ENCODE data around the gene NHEJ1. TPM values are rescaled to one million over a fixed set of nuclear protein-coding genes. Genes with fewer than 3 reads are reported as not detected.
"Not testable (repeated sequence)": the region's sequence is repeated elsewhere in the genome, so short reads cannot be mapped to it uniquely, and the experiment has no call there.

NHEJ1 gene
- polyA plus RNA-seq, 4 donors, result 19.3 to 47.1 (median 36.6) TPM

DNA sequence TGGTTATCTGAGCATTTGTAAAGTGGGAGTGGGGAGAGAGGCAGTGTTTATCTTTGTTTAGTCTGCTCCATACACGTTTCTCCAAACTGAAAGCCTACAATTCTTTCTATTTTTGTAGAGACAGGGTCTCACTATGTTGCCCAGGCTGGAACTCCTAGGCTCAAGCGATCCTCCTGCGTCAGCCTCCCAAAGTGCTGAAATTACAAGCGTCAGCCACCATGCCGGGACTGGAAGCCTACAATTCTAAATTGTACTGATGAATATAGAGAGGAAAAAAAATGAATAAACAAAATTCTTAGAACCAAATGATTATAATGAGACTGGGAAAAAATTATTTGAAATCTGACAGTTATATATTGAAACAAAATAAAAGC is 44.5 kb upstream of the NHEJ1 start:
- no peak for FAIRE-seq
- Histone ChIP-seq H3K4me3 (ENCODE audit: low read depth in 1 of 3, low read length in 3 of 3) (no peak overlapping the region), H3K9me3 (ENCODE audit: control insufficient read depth in 2 of 2, insufficient read depth in 1 of 2, low read depth in 1 of 2, low read length in 1 of 2) (no peaks in the 10 kb centered on the region), H3K36me3 (ENCODE audit: control insufficient read depth in 3 of 3, insufficient read depth in 2 of 3, low read depth in 1 of 3, low read length in 3 of 3) (peaks cover 4 to 28% (median 9%) of the 10 kb centered on the region in 3 donors), H3K27me3 (ENCODE audit: control insufficient read depth in 3 of 3, insufficient read depth in 3 of 3, low read length in 3 of 3) (no peaks in the 10 kb centered on the region), H3K4me1 (ENCODE audit: control insufficient read depth in 3 of 3, insufficient read depth in 2 of 3, low read depth in 1 of 3, low read length in 2 of 3) (peaks cover 0 to 18% (median 0%) of the 10 kb centered on the region in 3 donors), H3K27ac (ENCODE audit: low read depth in 1 of 3, low read length in 2 of 3) (no peak overlapping the region)
- no peak for DNase-seq
- 87 to 92% (median 88%) methylated on average over 5 of the region's 5 CpGs for WGBS, 3 donors

DNA sequence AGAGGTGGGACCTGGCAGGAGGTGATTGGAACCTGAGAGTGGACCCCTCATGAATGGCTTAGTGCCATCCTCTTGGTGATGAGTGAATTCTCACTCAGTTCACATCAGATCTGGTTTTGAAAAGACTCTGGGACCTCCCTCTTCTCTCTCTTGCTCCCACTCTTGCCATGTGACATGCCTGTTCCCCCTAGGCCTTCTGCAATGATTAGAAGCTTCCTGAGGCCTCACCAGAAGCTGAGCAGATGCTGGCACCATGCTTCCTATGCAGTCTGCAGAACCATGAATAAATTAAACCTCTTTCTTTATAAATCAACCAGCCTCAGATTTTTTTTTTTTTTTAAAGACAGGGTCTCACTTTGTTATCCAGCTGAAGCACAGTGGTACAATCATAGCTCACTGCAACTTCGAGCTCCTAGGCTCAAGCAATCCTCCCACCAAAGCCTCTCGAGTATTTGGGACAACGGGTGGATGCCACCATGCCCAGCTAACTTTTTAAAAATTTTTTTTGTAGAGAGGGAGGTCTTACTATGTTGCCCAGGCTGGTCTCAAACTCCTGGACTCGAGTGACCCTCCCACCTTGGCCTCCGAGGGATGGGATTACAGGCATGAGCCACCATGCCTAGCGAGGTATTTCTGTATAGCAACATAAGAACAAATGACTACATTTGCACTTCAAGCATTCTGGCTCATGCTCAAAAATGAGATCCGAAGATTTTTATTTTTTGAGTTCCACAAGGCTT is 44.0 kb upstream of the NHEJ1 start:
- H3K27me3 ChIP-seq (ENCODE audit: control insufficient read depth in 3 of 3, insufficient read depth in 3 of 3, low read length in 3 of 3), result no peaks in the 10 kb centered on the region
- 89 to 94% (median 93%) methylated on average over 7 of the region's 7 CpGs for WGBS, 3 donors
- H3K9me3 ChIP-seq (ENCODE audit: control insufficient read depth in 2 of 2, insufficient read depth in 1 of 2, low read depth in 1 of 2, low read length in 1 of 2), result no peaks in the 10 kb centered on the region
- no peak overlapping the region for H3K4me3 ChIP-seq (ENCODE audit: low read depth in 1 of 3, low read length in 3 of 3)
- peaks cover 0 to 18% (median 0%) of the 10 kb centered on the region in 3 donors for H3K4me1 ChIP-seq (ENCODE audit: control insufficient read depth in 3 of 3, insufficient read depth in 2 of 3, low read depth in 1 of 3, low read length in 2 of 3)
- H3K36me3 ChIP-seq (ENCODE audit: control insufficient read depth in 3 of 3, insufficient read depth in 2 of 3, low read depth in 1 of 3, low read length in 3 of 3), result peaks cover 4 to 22% (median 7%) of the 10 kb centered on the region in 3 donors
- no peak for DNase-seq
- no peak overlapping the region for H3K27ac ChIP-seq (ENCODE audit: low read depth in 1 of 3, low read length in 2 of 3)
- no peak for FAIRE-seq

DNA sequence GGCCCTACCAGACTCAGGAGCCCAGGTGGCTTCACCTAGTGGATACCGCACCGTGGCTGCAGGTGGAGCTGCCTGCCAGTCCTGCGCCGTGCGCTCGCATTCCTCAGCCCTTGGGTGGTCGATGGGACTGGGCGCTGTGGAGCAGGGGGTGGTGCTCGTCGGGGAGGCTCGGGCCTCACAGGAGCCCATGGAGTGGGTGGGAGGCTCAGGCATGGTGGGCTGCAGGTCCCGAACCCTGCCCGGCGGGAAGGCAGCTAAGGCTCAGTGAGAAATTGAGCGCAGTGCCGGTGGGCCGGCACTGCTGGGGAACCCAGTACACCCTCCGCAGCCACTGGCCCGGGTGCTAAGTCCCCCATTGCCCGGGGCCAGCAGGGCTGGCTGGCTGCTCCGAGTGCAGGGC is 40.7 kb upstream of the NHEJ1 start:
- not testable (repeated sequence) for FAIRE-seq; H3K4me3 ChIP-seq (ENCODE audit: low read depth in 1 of 3, low read length in 3 of 3); DNase-seq; H3K36me3 ChIP-seq (ENCODE audit: control insufficient read depth in 3 of 3, insufficient read depth in 2 of 3, low read depth in 1 of 3, low read length in 3 of 3); H3K9me3 ChIP-seq (ENCODE audit: control insufficient read depth in 2 of 2, insufficient read depth in 1 of 2, low read depth in 1 of 2, low read length in 1 of 2); H3K4me1 ChIP-seq (ENCODE audit: control insufficient read depth in 3 of 3, insufficient read depth in 2 of 3, low read depth in 1 of 3, low read length in 2 of 3); H3K27ac ChIP-seq (ENCODE audit: low read depth in 1 of 3, low read length in 2 of 3); H3K27me3 ChIP-seq (ENCODE audit: control insufficient read depth in 3 of 3, insufficient read depth in 3 of 3, low read length in 3 of 3)
- WGBS, 3 donors, result 89 to 93% (median 90%) methylated on average over 14 to 21 of the region's 21 CpGs

DNA sequence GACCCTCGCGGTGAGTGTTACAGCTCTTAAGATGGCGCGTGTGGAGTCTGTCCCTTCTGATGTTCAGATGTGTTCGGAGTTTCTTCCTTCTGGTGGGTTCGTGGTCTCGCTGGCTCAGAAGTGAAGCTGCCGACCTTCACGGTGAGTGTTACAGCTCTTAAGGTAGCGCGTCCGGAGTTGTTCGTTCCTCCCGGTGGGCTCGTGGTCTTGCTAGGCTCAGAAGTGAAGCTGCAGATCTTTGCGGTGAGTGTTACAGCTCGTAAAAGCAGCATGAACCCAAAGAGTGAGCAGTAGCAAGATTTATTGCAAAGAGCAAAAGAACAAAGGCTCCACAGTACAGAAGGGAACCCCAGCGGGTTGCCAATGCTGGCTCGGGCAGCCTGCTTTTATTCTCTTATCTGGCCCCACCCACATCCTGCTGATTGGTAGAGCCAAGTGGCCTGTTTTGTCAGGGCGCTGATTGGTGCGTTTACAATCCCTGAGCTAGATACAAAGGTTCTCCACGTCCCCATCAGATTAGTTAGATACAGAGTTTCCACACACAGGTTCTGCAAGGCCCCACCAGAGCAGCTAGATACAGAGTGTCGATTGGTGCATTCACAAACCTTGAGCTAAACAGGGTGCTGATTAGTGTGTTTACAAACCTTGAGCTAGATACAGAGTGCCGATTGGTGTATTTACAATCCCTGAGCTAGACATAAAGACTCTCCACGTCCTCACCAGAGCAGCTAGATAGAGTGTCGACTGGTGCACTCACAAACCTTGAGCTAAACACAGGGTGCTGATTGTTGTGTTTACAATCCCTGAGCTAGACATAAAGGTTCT is 40.1 kb upstream of the NHEJ1 start:
- not testable (repeated sequence) for H3K36me3 ChIP-seq (ENCODE audit: control insufficient read depth in 3 of 3, insufficient read depth in 2 of 3, low read depth in 1 of 3, low read length in 3 of 3); H3K27me3 ChIP-seq (ENCODE audit: control insufficient read depth in 3 of 3, insufficient read depth in 3 of 3, low read length in 3 of 3); H3K27ac ChIP-seq (ENCODE audit: low read depth in 1 of 3, low read length in 2 of 3); DNase-seq; FAIRE-seq; H3K9me3 ChIP-seq (ENCODE audit: control insufficient read depth in 2 of 2, insufficient read depth in 1 of 2, low read depth in 1 of 2, low read length in 1 of 2); H3K4me3 ChIP-seq (ENCODE audit: low read depth in 1 of 3, low read length in 3 of 3); H3K4me1 ChIP-seq (ENCODE audit: control insufficient read depth in 3 of 3, insufficient read depth in 2 of 3, low read depth in 1 of 3, low read length in 2 of 3)
- WGBS, 3 donors, result 68 to 77% (median 71%) methylated on average over 24 to 25 of the region's 26 CpGs

DNA sequence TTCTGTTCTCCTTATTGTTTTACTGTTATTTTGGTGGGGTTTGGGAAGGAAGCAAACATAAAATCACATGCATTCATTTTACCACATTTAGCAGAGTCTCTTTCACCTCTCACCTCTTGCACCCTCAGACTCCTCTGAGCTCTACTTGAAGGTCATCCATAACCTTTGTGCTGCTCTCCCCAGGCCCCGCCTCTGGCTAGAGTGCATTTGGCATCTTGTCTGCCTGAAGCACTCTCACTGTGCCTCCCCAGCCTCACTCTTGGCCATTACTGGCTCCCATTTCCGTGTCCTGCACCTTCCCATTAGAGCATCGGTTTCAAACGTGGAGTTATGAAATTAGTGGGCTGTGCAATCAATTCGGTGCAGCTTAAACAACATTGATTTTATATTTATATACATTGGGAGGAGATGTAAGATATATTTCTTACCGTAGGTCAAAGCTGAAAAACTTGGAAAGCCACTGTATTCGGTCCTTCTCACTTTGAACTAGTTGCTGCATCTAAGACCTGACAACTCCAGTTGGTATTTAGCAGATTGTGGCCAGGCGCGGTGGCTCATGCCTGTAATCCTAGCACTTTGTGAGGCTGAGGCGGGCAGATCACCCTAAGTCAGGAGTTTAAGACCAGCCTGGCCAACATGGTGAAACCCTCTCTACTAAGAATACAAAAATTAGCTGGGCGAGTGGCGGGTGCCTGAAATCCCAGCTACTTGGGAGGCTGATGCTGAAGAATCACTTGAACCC is 39.0 kb upstream of the NHEJ1 start:
- FAIRE-seq, result no peak
- no peaks in the 10 kb centered on the region for H3K4me1 ChIP-seq (ENCODE audit: control insufficient read depth in 3 of 3, insufficient read depth in 2 of 3, low read depth in 1 of 3, low read length in 2 of 3)
- no peaks in the 10 kb centered on the region for H3K9me3 ChIP-seq (ENCODE audit: control insufficient read depth in 2 of 2, insufficient read depth in 1 of 2, low read depth in 1 of 2, low read length in 1 of 2)
- H3K27ac ChIP-seq (ENCODE audit: low read depth in 1 of 3, low read length in 2 of 3), result no peak overlapping the region
- no peak overlapping the region for H3K4me3 ChIP-seq (ENCODE audit: low read depth in 1 of 3, low read length in 3 of 3)
- 74 to 83% (median 78%) methylated on average over 12 of the region's 12 CpGs for whole genome bisulfite sequencing, 3 donors
- H3K27me3 ChIP-seq (ENCODE audit: control insufficient read depth in 3 of 3, insufficient read depth in 3 of 3, low read length in 3 of 3), result peaks cover 0 to 6% (median 4%) of the 10 kb centered on the region in 3 donors
- DNase-seq, result no peak
- no peaks in the 10 kb centered on the region for H3K36me3 ChIP-seq (ENCODE audit: control insufficient read depth in 3 of 3, insufficient read depth in 2 of 3, low read depth in 1 of 3, low read length in 3 of 3)

DNA sequence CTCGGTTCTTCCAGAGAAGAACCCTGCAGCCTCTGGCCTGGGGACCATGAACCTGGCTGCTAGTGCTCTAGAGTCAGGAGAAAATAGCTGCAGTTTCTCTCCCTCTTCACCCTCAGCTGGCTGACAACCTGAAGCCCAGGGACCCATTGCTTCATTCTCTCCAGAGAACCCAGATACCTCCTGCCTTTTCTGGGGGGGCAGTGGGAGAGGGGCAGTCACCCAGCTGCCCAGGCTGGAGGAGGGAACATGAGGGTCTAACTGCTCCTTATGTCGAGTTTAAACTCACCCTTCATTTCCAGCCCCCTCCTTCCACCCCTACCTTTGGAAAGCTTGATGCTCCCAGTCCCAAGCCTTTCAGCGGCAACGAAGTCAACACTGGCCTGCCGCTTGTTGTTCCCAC is 38.4 kb upstream of the NHEJ1 start:
- DNase-seq (no peak), FAIRE-seq (no peak)
- H3K4me1 ChIP-seq (ENCODE audit: control insufficient read depth in 3 of 3, insufficient read depth in 2 of 3, low read depth in 1 of 3, low read length in 2 of 3), result no peaks in the 10 kb centered on the region
- H3K36me3 ChIP-seq (ENCODE audit: control insufficient read depth in 3 of 3, insufficient read depth in 2 of 3, low read depth in 1 of 3, low read length in 3 of 3), result no peaks in the 10 kb centered on the region
- H3K27me3 ChIP-seq (ENCODE audit: control insufficient read depth in 3 of 3, insufficient read depth in 3 of 3, low read length in 3 of 3), result peaks cover 0 to 6% (median 4%) of the 10 kb centered on the region in 3 donors
- no peak overlapping the region for H3K27ac ChIP-seq (ENCODE audit: low read depth in 1 of 3, low read length in 2 of 3)
- WGBS, 3 donors, result 75 to 87% (median 85%) methylated on average over 5 of the region's 5 CpGs
- no peak overlapping the region for H3K4me3 ChIP-seq (ENCODE audit: low read depth in 1 of 3, low read length in 3 of 3)
- H3K9me3 ChIP-seq (ENCODE audit: control insufficient read depth in 2 of 2, insufficient read depth in 1 of 2, low read depth in 1 of 2, low read length in 1 of 2), result no peaks in the 10 kb centered on the region

DNA sequence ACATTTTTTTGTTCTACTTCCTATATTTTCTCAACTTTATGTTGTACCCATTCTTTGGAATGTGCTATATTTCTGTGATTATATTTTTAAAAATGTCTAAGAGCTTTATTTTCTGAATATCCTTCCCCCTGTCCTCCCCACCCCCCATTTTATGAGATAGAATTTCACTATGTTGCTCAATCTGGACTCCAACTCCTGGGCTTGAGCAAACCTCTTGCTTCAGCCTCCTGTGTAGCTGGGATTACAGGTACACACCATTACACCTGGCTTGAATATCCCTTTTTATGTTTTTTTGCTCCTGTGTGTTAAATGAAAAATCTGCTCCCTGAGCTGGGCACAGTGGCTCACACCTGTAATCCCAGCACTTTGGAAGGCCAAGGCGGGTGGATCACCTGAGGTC is 36.8 kb upstream of the NHEJ1 start:
- no peak overlapping the region for H3K27ac ChIP-seq (ENCODE audit: low read depth in 1 of 3, low read length in 2 of 3)
- no peak overlapping the region for H3K4me3 ChIP-seq (ENCODE audit: low read depth in 1 of 3, low read length in 3 of 3)
- no peaks in the 10 kb centered on the region for H3K4me1 ChIP-seq (ENCODE audit: control insufficient read depth in 3 of 3, insufficient read depth in 2 of 3, low read depth in 1 of 3, low read length in 2 of 3)
- peaks cover 0 to 6% (median 4%) of the 10 kb centered on the region in 3 donors for H3K27me3 ChIP-seq (ENCODE audit: control insufficient read depth in 3 of 3, insufficient read depth in 3 of 3, low read length in 3 of 3)
- H3K9me3 ChIP-seq (ENCODE audit: control insufficient read depth in 2 of 2, insufficient read depth in 1 of 2, low read depth in 1 of 2, low read length in 1 of 2), result no peaks in the 10 kb centered on the region
- 92 to 100% (median 100%) methylated on average over 1 of the region's 1 CpG for WGBS, 3 donors
- no peaks in the 10 kb centered on the region for H3K36me3 ChIP-seq (ENCODE audit: control insufficient read depth in 3 of 3, insufficient read depth in 2 of 3, low read depth in 1 of 3, low read length in 3 of 3)
- FAIRE-seq (no peak), DNase-seq (no peak)

DNA sequence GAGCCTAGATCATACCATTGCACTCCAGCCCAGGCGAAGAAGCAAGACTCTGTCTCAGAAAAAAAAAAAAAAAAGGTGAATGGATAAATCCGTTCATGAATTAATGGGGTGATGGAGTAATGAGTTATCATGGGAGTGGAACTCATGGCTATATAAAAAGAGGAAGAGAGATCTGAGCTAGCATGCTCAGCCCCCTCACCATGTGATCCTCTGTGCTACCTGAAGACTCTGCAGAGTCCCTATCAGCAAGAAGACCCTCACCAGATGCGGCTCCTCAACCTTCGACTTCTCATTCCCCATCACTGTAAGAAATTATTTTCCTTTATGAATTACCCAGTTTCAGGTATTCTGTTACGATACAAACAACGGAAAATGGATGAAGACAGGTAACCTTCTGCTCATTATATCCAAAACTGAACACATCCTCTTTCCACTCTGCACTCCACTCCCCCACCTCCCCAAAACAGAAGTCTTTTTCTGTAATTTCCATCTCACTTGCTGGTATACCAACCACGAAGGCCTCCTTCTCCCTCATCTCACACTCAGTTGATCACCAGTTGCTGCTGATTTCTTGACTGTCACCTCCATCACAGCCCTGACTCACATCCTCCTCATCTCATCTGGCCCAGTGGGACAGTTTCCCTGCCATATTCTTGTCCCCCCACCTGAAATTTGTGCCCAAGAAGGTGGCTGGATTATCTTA is 26.3 kb upstream of the NHEJ1 start:
- FAIRE-seq (no peak), DNase-seq (no peak)
- Histone ChIP-seq H3K36me3 (ENCODE audit: control insufficient read depth in 3 of 3, insufficient read depth in 2 of 3, low read depth in 1 of 3, low read length in 3 of 3) (peaks cover 10 to 19% (median 14%) of the 10 kb centered on the region in 3 donors), H3K4me3 (ENCODE audit: low read depth in 1 of 3, low read length in 3 of 3) (no peak overlapping the region), H3K27ac (ENCODE audit: low read depth in 1 of 3, low read length in 2 of 3) (no peak overlapping the region), H3K4me1 (ENCODE audit: control insufficient read depth in 3 of 3, insufficient read depth in 2 of 3, low read depth in 1 of 3, low read length in 2 of 3) (no peaks in the 10 kb centered on the region), H3K27me3 (ENCODE audit: control insufficient read depth in 3 of 3, insufficient read depth in 3 of 3, low read length in 3 of 3) (no peaks in the 10 kb centered on the region), H3K9me3 (ENCODE audit: control insufficient read depth in 2 of 2, insufficient read depth in 1 of 2, low read depth in 1 of 2, low read length in 1 of 2) (no peaks in the 10 kb centered on the region)
- WGBS, 3 donors, result 84 to 87% (median 87%) methylated on average over 7 of the region's 7 CpGs

Data from small intestine (tissue), 7 donors.